Caco-2 (cell line): ENCODE data around the gene CNBD2. TPM values are rescaled to one million over a fixed set of nuclear protein-coding genes. Genes with fewer than 3 reads are reported as not detected.

Source experiments
- BruUV-seq: library from RNA; stranded (reverse); fragments of 400-500 nt; replicated peaks from 2 replicates; lab custom pipeline; 2021; lab: Mats Ljungman, UMichigan
- CTCF ChIA-PET: fragments of 300-600 bp; sonication (Branson Sonifier 250); formaldehyde crosslinking; loops from one replicate; lab custom pipeline; 2022; ENCODE audit warnings: antibody characterized with exemption; lab: Charles Lee
- POLR2A ChIA-PET: fragments of 300-600 bp; sonication (Branson Sonifier 250); formaldehyde crosslinking; loops from one replicate; lab custom pipeline; 2022; ENCODE audit warnings: antibody characterized with exemption; lab: Charles Lee
- DNase-seq, 2 experiments: peaks; one replicate each; pipeline versions ENCODE4 v3.0.0 to v3.0.0-alpha.2; 2020 to 2022
- H3K27me3 ChIP-seq: replicated peaks from 2 replicates; pipeline ENCODE4 v1.6.0; 2011; ENCODE audit warnings: low read length; ENCODE audit not compliant: control insufficient read depth, insufficient read depth
- H3K36me3 ChIP-seq: 2 replicates; pipeline ENCODE4 v1.5.1; 2011; ENCODE audit warnings: low read length; ENCODE audit not compliant: control insufficient read depth, insufficient read depth
- H3K4me1 ChIP-seq: fragments of 250-450 bp; sonication (Bioruptor Pico); 2 replicates; pipeline ENCODE4 v1.5.1; 2020; ENCODE audit warnings: mild to moderate bottlenecking
- H3K4me3 ChIP-seq: 2 replicates; pipeline ENCODE4 v1.5.1; 2011; ENCODE audit warnings: low read depth, mild to moderate bottlenecking, control low read depth, low read length
- H3K9me3 ChIP-seq: fragments of 250-450 bp; sonication (Bioruptor Pico); 2 replicates; pipeline ENCODE4 v1.5.1; 2020; ENCODE audit warnings: mild to moderate bottlenecking, moderate library complexity
- H3K27ac Mint-ChIP-seq: one replicate; pipeline ENCODE4 v1.8.0; 2022; ENCODE audit warnings: mixed read lengths; ENCODE audit not compliant: unreplicated experiment
- H3K27me3 Mint-ChIP-seq: one replicate; pipeline ENCODE4 v1.8.0; 2022; ENCODE audit warnings: mixed read lengths; ENCODE audit not compliant: insufficient read depth, unreplicated experiment
- H3K36me3 Mint-ChIP-seq: one replicate; pipeline ENCODE4 v1.8.0; 2022; ENCODE audit warnings: mild to moderate bottlenecking, mixed read lengths; ENCODE audit not compliant: insufficient read depth, unreplicated experiment
- H3K4me1 Mint-ChIP-seq: one replicate; pipeline ENCODE4 v1.8.0; 2022; ENCODE audit warnings: low read depth, mixed read lengths; ENCODE audit not compliant: unreplicated experiment
- H3K4me3 Mint-ChIP-seq: one replicate; pipeline ENCODE4 v1.8.0; 2022; ENCODE audit warnings: mild to moderate bottlenecking, moderate library complexity, mixed read lengths; ENCODE audit not compliant: unreplicated experiment
- H3K9me3 Mint-ChIP-seq: one replicate; pipeline ENCODE4 v1.8.0; 2022; ENCODE audit warnings: mixed read lengths; ENCODE audit not compliant: unreplicated experiment
- CTCF ChIP-seq, 2 experiments: fragments of 200-600 bp in 1 of 2; IDR thresholded peaks; 1 replicate in 1 of 2; 2 replicates in 1 of 2; pipeline versions ENCODE4 v1.5.1 to v1.8.0; 2011 to 2022; ENCODE audit warnings: antibody characterized with exemption in 1 of 2, control low read depth in 1 of 2, inconsistent platforms in 1 of 2, low read depth in 1 of 2, low read length in 1 of 2, mild to moderate bottlenecking in 1 of 2, moderate library complexity in 1 of 2; ENCODE audit not compliant: insufficient read depth in 1 of 2, severe bottlenecking in 1 of 2, unreplicated experiment in 1 of 2
- intact Hi-C: fragments of 100-400 bp; cut with micrococcal nuclease; formaldehyde crosslinking; loops from one replicate; pipeline ENCODE4 v1.10.0; 2022; ENCODE audit not compliant: unreplicated experiment
- total RNA-seq: library from RNA; stranded (reverse); gene quantifications from 2 replicates; pipeline ENCODE4 v1.2.3, GENCODE V29; 2022

CNBD2 gene
- total RNA-seq, 1 experiment from 2014 or later: 9.1 TPM

- Mint-ChIP-seq H3K36me3 (peaks cover 4% of the 10 kb centered on the region), H3K27ac (no peak overlapping the region), H3K9me3 (no peaks in the 10 kb centered on the region), H3K4me3 (no peak overlapping the region), H3K27me3 (no peaks in the 10 kb centered on the region), H3K4me1 (no peaks in the 10 kb centered on the region)
- CTCF ChIA-PET: interaction anchor here (1.4 to 6.5 kb wide), 3 partner anchors 8 to 154 kb away, joined by 5 to 81 read pairs (median 6); partner anchors contain the start of gene SCAND1
- Histone ChIP-seq H3K4me1 (no peaks in the 10 kb centered on the region), H3K4me3 (no peak overlapping the region), H3K36me3 (no peaks in the 10 kb centered on the region), H3K27me3 (0 out of 2 replicates have a peak, but pooled peaks cover 1% of the 10 kb centered on the region), H3K9me3 (no peaks in the 10 kb centered on the region)
- POLR2A ChIA-PET: no interaction called here
- intact Hi-C loops: no loop called here
- no peak for TF ChIP-seq CTCF (IDR thresholded peaks at IDR 0.05; ENCODE audit: insufficient read depth in 1 of 2, low read depth in 1 of 2, low read length in 1 of 2, severe bottlenecking in 1 of 2, unreplicated experiment in 1 of 2)
- BruUV-seq: no TSS peak
- DNase-seq: peak in 1 of 2 experiments; percentile 30
Measured at GRCh38 chr20:35984382-35984781, 16.0 kb downstream of the CNBD2 start.

GRCh38 chr20:35985806-35986205 is 17.4 kb downstream of the CNBD2 start:
- Histone ChIP-seq H3K27me3 (no peaks in the 10 kb centered on the region), H3K36me3 (no peaks in the 10 kb centered on the region), H3K9me3 (no peaks in the 10 kb centered on the region), H3K4me3 (no peak overlapping the region), H3K4me1 (no peaks in the 10 kb centered on the region)
- Mint-ChIP-seq H3K9me3 (no peaks in the 10 kb centered on the region), H3K4me3 (no peak overlapping the region), H3K36me3 (peaks cover 4% of the 10 kb centered on the region), H3K4me1 (no peaks in the 10 kb centered on the region), H3K27ac (no peak overlapping the region), H3K27me3 (no peaks in the 10 kb centered on the region)
- POLR2A ChIA-PET: no interaction called here
- no peak for TF ChIP-seq CTCF (IDR thresholded peaks at IDR 0.05; ENCODE audit: insufficient read depth in 1 of 2, low read depth in 1 of 2, low read length in 1 of 2, severe bottlenecking in 1 of 2, unreplicated experiment in 1 of 2)
- intact Hi-C loops: no loop called here
- BruUV-seq: no TSS peak
- CTCF ChIA-PET: interaction anchor here (0.7 to 1.3 kb wide), 4 partner anchors 31 to 217 kb away, joined by 4 to 5 read pairs (median 4); partner anchors contain the start of gene SCAND1
- no peak for DNase-seq

- H3K27ac Mint-ChIP-seq: no peak overlapping the region
- no peaks in the 10 kb centered on the region for H3K36me3 ChIP-seq
Measured at GRCh38 chr20:35988910-35989463, 20.6 kb downstream of the CNBD2 start.

More at GRCh38 chr20:35988910-35989463, 20.6 kb downstream of the CNBD2 start:
- H3K36me3 Mint-ChIP-seq: peaks cover 4% of the 10 kb centered on the region
- intact Hi-C loops: no loop called here
- no peaks in the 10 kb centered on the region for H3K27me3 Mint-ChIP-seq
- Histone ChIP-seq H3K9me3 (no peaks in the 10 kb centered on the region), H3K4me1 (no peaks in the 10 kb centered on the region), H3K27me3 (no peaks in the 10 kb centered on the region), H3K4me3 (no peak overlapping the region)
- ChIA-PET CTCF (interaction anchor here (1.2 to 10.4 kb wide), 2 partner anchors 63 to 153 kb away, joined by 3 to 785 read pairs; no protein-coding TSS in a partner anchor), POLR2A (no interaction called here)
- no peak for DNase-seq
- no peak overlapping the region for H3K4me3 Mint-ChIP-seq
- TF ChIP-seq CTCF (IDR thresholded peaks at IDR 0.05; ENCODE audit: insufficient read depth in 1 of 2, low read depth in 1 of 2, low read length in 1 of 2, severe bottlenecking in 1 of 2, unreplicated experiment in 1 of 2): no peak
- no peaks in the 10 kb centered on the region for H3K4me1 Mint-ChIP-seq
- no peaks in the 10 kb centered on the region for H3K9me3 Mint-ChIP-seq
- no TSS peak for BruUV-seq
